Measurements from ENCODE around the gene DRAP1. TPM values are rescaled to one million over a fixed set of nuclear protein-coding genes. Genes with fewer than 3 reads are reported as not detected.
"Not testable (repeated sequence)": the region's sequence is repeated elsewhere in the genome, so short reads cannot be mapped to it uniquely, and the experiment has no call there.

DRAP1 gene
- total and polyA plus RNA-seq, 4 experiments from 2014 or later, result 78.2 to 102 (median 84.6) TPM

- no peak overlapping the region for H3K27ac ChIP-seq (ENCODE audit: low read depth, low read length)
- CTCF ChIA-PET (ENCODE audit: partially characterized antibody), result no interaction called here
- H3K27me3 ChIP-seq (ENCODE audit: insufficient read depth, low read length), result no peaks in the 10 kb centered on the region
- POLR2A ChIA-PET (ENCODE audit: partially characterized antibody), result no interaction called here
- H3K4me1 Mint-ChIP-seq, result no peaks in the 10 kb centered on the region
- H3K27ac Mint-ChIP-seq, result no peak overlapping the region
- H3K4me1 ChIP-seq (ENCODE audit: insufficient read depth, low read length), result no peaks in the 10 kb centered on the region
- no peak overlapping the region for H3K4me3 ChIP-seq (ENCODE audit: low read length in 2 of 2)
- DNase-seq, result no peak
- H3K9me3 ChIP-seq (ENCODE audit: control insufficient read depth in 1 of 2, low read length in 2 of 2), result no peaks in the 10 kb centered on the region
- H3K27me3 Mint-ChIP-seq, result no peaks in the 10 kb centered on the region
- H3K36me3 Mint-ChIP-seq, result no peaks in the 10 kb centered on the region
- H3K4me3 Mint-ChIP-seq, result no peak overlapping the region
- no peaks in the 10 kb centered on the region for H3K9me3 Mint-ChIP-seq
- H3K36me3 ChIP-seq (ENCODE audit: insufficient read depth, low read length), result no peaks in the 10 kb centered on the region
- intact Hi-C loops (cut with micrococcal nuclease), result no loop called here
These were observed 27.9 kb downstream of the DRAP1 start for GRCh38 chr11:65947133-65947532.

- Mint-ChIP-seq H3K27ac (no peak overlapping the region), H3K36me3 (no peaks in the 10 kb centered on the region), H3K9me3 (no peaks in the 10 kb centered on the region), H3K27me3 (no peaks in the 10 kb centered on the region), H3K4me1 (no peaks in the 10 kb centered on the region), H3K4me3 (no peak overlapping the region)
- H3K27ac ChIP-seq (ENCODE audit: low read depth, low read length), result no peak overlapping the region
- H3K9me3 ChIP-seq (ENCODE audit: control insufficient read depth in 1 of 2, low read length in 2 of 2), result no peaks in the 10 kb centered on the region
- no peak for DNase-seq
- intact Hi-C loops (cut with micrococcal nuclease), result no loop called here
- no peaks in the 10 kb centered on the region for H3K4me1 ChIP-seq (ENCODE audit: insufficient read depth, low read length)
- H3K36me3 ChIP-seq (ENCODE audit: insufficient read depth, low read length), result no peaks in the 10 kb centered on the region
- H3K27me3 ChIP-seq (ENCODE audit: insufficient read depth, low read length), result no peaks in the 10 kb centered on the region
- CTCF ChIA-PET (ENCODE audit: partially characterized antibody), result no interaction called here
- POLR2A ChIA-PET (ENCODE audit: partially characterized antibody), result no interaction called here
- no peak overlapping the region for H3K4me3 ChIP-seq (ENCODE audit: low read length in 2 of 2)
These were observed 28.4 kb downstream of the DRAP1 start for GRCh38 chr11:65947603-65948125.

GRCh38 chr11:65950711-65951110 is 31.5 kb downstream of the DRAP1 start:
- intact Hi-C loops (cut with micrococcal nuclease); CTCF ChIA-PET (ENCODE audit: partially characterized antibody): not testable (repeated sequence)

GRCh38 chr11:65951641-65952040 is 32.4 kb downstream of the DRAP1 start:
- H3K4me1 ChIP-seq (ENCODE audit: insufficient read depth, low read length); CTCF ChIA-PET (ENCODE audit: partially characterized antibody); DNase-seq; H3K4me3 Mint-ChIP-seq; H3K36me3 Mint-ChIP-seq; H3K27me3 Mint-ChIP-seq; H3K4me3 ChIP-seq (ENCODE audit: low read length in 2 of 2); H3K9me3 Mint-ChIP-seq; H3K9me3 ChIP-seq (ENCODE audit: control insufficient read depth in 1 of 2, low read length in 2 of 2); H3K36me3 ChIP-seq (ENCODE audit: insufficient read depth, low read length); H3K4me1 Mint-ChIP-seq; H3K27me3 ChIP-seq (ENCODE audit: insufficient read depth, low read length); intact Hi-C loops (cut with micrococcal nuclease); H3K27ac ChIP-seq (ENCODE audit: low read depth, low read length); H3K27ac Mint-ChIP-seq: not testable (repeated sequence)
- POLR2A ChIA-PET (ENCODE audit: partially characterized antibody), result interaction anchor here (1.7 kb wide), 1 partner anchor 23 kb away, joined by 5 read pairs; no protein-coding TSS in a partner anchor

More at GRCh38 chr11:65950711-65951110, 31.5 kb downstream of the DRAP1 start:
- not testable (repeated sequence) for H3K27me3 ChIP-seq (ENCODE audit: insufficient read depth, low read length); H3K9me3 Mint-ChIP-seq; H3K27me3 Mint-ChIP-seq; H3K4me3 ChIP-seq (ENCODE audit: low read length in 2 of 2); H3K4me1 Mint-ChIP-seq; DNase-seq; H3K4me1 ChIP-seq (ENCODE audit: insufficient read depth, low read length); H3K36me3 Mint-ChIP-seq; H3K4me3 Mint-ChIP-seq; H3K27ac Mint-ChIP-seq; H3K36me3 ChIP-seq (ENCODE audit: insufficient read depth, low read length); H3K9me3 ChIP-seq (ENCODE audit: control insufficient read depth in 1 of 2, low read length in 2 of 2); H3K27ac ChIP-seq (ENCODE audit: low read depth, low read length)
- POLR2A ChIA-PET (ENCODE audit: partially characterized antibody), result interaction anchor here (0.6 to 1.7 kb wide), 2 partner anchors 22 to 1445 kb away, joined by 3 to 5 read pairs; no protein-coding TSS in a partner anchor

- H3K4me3 ChIP-seq (ENCODE audit: low read length in 2 of 2), result no peak overlapping the region
- Mint-ChIP-seq H3K27ac (no peak overlapping the region), H3K27me3 (no peaks in the 10 kb centered on the region), H3K4me3 (no peak overlapping the region), H3K36me3 (no peaks in the 10 kb centered on the region), H3K4me1 (peaks cover 5 to 8% (median 7%) of the 10 kb centered on the region in 4 donors), H3K9me3 (no peaks in the 10 kb centered on the region)
- no peaks in the 10 kb centered on the region for H3K27me3 ChIP-seq (ENCODE audit: insufficient read depth, low read length)
- ChIA-PET POLR2A (ENCODE audit: partially characterized antibody) (interaction anchor here (1.7 kb wide), 1 partner anchor 24 kb away, joined by 5 read pairs; no protein-coding TSS in a partner anchor), CTCF (ENCODE audit: partially characterized antibody) (interaction anchor here (0.8 to 1.7 kb wide), 2 partner anchors 64 to 67 kb away, joined by 4 read pairs; partner anchors contain the start of gene FIBP)
- H3K27ac ChIP-seq (ENCODE audit: low read depth, low read length), result no peak overlapping the region
- H3K4me1 ChIP-seq (ENCODE audit: insufficient read depth, low read length), result peaks cover 9% of the 10 kb centered on the region
- no peaks in the 10 kb centered on the region for H3K9me3 ChIP-seq (ENCODE audit: control insufficient read depth in 1 of 2, low read length in 2 of 2)
- intact Hi-C loops (cut with micrococcal nuclease), result no loop called here
- no peak for DNase-seq
- no peaks in the 10 kb centered on the region for H3K36me3 ChIP-seq (ENCODE audit: insufficient read depth, low read length)
These were observed 32.9 kb downstream of the DRAP1 start for GRCh38 chr11:65952052-65952521.

GRCh38 chr11:65953471-65953870 is 34.2 kb downstream of the DRAP1 start:
- Mint-ChIP-seq H3K4me3 (no peak overlapping the region), H3K36me3 (no peaks in the 10 kb centered on the region), H3K9me3 (no peaks in the 10 kb centered on the region), H3K27ac (no peak overlapping the region), H3K27me3 (no peaks in the 10 kb centered on the region), H3K4me1 (peaks cover 9 to 16% (median 13%) of the 10 kb centered on the region in 4 donors)
- Histone ChIP-seq H3K9me3 (ENCODE audit: control insufficient read depth in 1 of 2, low read length in 2 of 2) (no peaks in the 10 kb centered on the region), H3K4me3 (ENCODE audit: low read length in 2 of 2) (no peak overlapping the region), H3K36me3 (ENCODE audit: insufficient read depth, low read length) (no peaks in the 10 kb centered on the region), H3K27me3 (ENCODE audit: insufficient read depth, low read length) (no peaks in the 10 kb centered on the region), H3K4me1 (ENCODE audit: insufficient read depth, low read length) (peaks cover 18% of the 10 kb centered on the region), H3K27ac (ENCODE audit: low read depth, low read length) (no peak overlapping the region)
- ChIA-PET POLR2A (ENCODE audit: partially characterized antibody) (no interaction called here), CTCF (ENCODE audit: partially characterized antibody) (interaction anchor here (1.7 kb wide), 1 partner anchor 65 kb away, joined by 4 read pairs; the partner anchor contains the start of gene FIBP)
- intact Hi-C loops (cut with micrococcal nuclease), result no loop called here
- no peak for DNase-seq

- no peaks in the 10 kb centered on the region for H3K36me3 ChIP-seq (ENCODE audit: insufficient read depth, low read length)
- Mint-ChIP-seq H3K9me3 (no peaks in the 10 kb centered on the region), H3K27ac (peak overlapping the region in 2 of 7 donors; percentile 4 to 55), H3K27me3 (no peaks in the 10 kb centered on the region), H3K36me3 (no peaks in the 10 kb centered on the region), H3K4me1 (peaks cover 9 to 16% (median 13%) of the 10 kb centered on the region in 4 donors), H3K4me3 (no peak overlapping the region)
- H3K9me3 ChIP-seq (ENCODE audit: control insufficient read depth in 1 of 2, low read length in 2 of 2), result no peaks in the 10 kb centered on the region
- intact Hi-C loops (cut with micrococcal nuclease), result no loop called here
- H3K4me1 ChIP-seq (ENCODE audit: insufficient read depth, low read length), result peaks cover 18% of the 10 kb centered on the region
- no peaks in the 10 kb centered on the region for H3K27me3 ChIP-seq (ENCODE audit: insufficient read depth, low read length)
- DNase-seq, result no peak
- no peak overlapping the region for H3K4me3 ChIP-seq (ENCODE audit: low read length in 2 of 2)
- ChIA-PET CTCF (ENCODE audit: partially characterized antibody) (interaction anchor here (0.7 to 9.9 kb wide), 2 partner anchors 67 to 96 kb away, joined by 3 to 86 read pairs; partner anchors contain the start of genes CCDC85B and FIBP), POLR2A (ENCODE audit: partially characterized antibody) (interaction anchor here (0.6 to 2.7 kb wide), 4 partner anchors 19 to 36 kb away, joined by 3 to 9 read pairs (median 6); partner anchors contain the start of genes C11orf68 and DRAP1)
- no peak overlapping the region for H3K27ac ChIP-seq (ENCODE audit: low read depth, low read length)
These were observed 35.5 kb downstream of the DRAP1 start for GRCh38 chr11:65954771-65955170.
